Panc1 (cell line): ENCODE measurements around the gene ZNF555.

Experiments
- CTCF ChIP-seq: fragments of 450-650 bp; IDR thresholded peaks from 2 replicates; pipeline ENCODE4 v1.5.1; 2017; ENCODE audit warnings: mild to moderate bottlenecking
- SIN3A ChIP-seq: IDR thresholded peaks from 2 replicates; pipeline ENCODE4 v1.6.1; 2012; ENCODE audit warnings: low read depth, mild to moderate bottlenecking, low read length, moderate library complexity, borderline replicate concordance; ENCODE audit not compliant: insufficient read depth

GRCh38 chr19:2814426-2814825 is 26.8 kb upstream of the ZNF555 start:
- no peak for TF ChIP-seq SIN3A
- TF ChIP-seq CTCF: no peak
